HTR-8/SVneo (cell line): ENCODE measurements around the gene GNPNAT1.
"Not testable (repeated sequence)": the region's sequence is repeated elsewhere in the genome, so short reads cannot be mapped to it uniquely, and the experiment has no call there.

Experiments used
- DNase-seq: peaks from one replicate; pipeline ENCODE4 v3.0.0; 2011; ENCODE audit warnings: low spot score, mixed read lengths; ENCODE audit not compliant: insufficient read length
- FAIRE-seq: peaks from 2 replicates; lab custom pipeline; 2011; peaks lifted over from hg19 to GRCh38; lab: Jason Lieb, UNC

The GNPNAT1 gene

GRCh38 chr14:52730709-52731111 is 60.7 kb downstream of the GNPNAT1 start:
- FAIRE-seq (no peak), DNase-seq (no peak)

DNA sequence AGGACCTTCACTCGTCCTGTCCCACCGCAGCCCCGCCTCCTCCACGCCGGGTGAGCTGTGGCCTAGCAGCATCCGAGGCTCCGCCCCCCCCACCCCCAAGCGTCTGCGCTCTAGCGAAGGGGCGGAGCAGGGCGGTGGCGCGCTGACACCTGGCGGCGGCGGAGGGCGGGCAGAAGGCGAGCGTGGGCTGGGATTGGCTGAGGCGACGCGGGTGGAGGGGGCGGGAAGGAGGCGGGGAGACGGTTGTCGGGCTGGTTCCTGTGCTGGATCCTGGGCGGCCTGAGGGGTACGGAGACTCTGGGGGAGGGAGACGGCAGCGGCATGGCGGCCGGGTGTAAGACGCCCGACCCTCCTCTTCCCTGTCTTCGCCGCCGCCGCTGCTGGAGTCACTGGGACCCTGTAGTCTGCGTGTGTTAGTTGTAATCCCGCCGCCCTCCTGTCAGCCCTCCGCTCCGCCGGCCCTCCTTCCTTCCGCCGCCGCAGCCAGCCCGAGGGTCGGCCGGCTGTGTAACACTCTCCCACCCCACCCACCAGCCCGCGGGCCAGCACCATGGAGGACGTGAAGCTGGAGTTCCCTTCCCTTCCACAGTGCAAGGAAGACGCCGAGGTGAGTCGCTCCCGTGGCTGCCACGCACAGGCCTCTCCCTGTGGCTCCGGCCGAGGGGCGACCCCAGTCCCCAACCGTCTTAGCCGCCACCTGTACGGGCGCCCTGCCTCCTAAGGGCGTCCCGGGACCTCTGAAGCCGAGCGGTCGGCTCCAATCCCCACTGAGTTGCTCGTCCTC is 61.3 kb downstream of the GNPNAT1 start, which contains the start of gene STYX:
Gene STYX (plus strand): TSS at position 242 of the 784 bp plus-strand sequence. CDS start 309 bp downstream, at position 551.
- peak; percentile 97 for DNase-seq
- FAIRE-seq = peak; percentile 100

- no peak for FAIRE-seq
Observed at GRCh38 chr14:52729585-52729924, 61.9 kb downstream of the GNPNAT1 start.

DNA sequence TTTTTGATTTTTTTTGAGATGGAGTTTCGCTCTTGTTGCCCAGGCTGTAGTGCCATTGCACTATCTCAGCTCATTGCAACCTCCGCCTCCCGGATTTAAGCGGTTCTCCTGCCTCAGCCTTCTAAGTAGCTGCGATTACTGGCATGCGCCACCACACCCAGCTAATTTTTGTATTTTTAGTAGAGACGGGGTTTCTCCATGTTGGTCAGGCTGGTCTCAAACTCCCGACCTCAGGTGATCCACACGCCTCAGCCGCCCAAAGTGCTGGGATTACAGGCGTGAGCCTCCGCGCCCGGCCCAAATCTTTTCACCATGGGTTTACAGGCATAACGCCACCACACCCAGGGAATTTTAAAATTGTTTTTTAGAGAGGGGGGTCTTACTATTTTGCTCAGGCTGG is 62.4 kb downstream of the GNPNAT1 start:
- not testable (repeated sequence) for DNase-seq, FAIRE-seq

More at GRCh38 chr14:52729585-52729924, 61.9 kb downstream of the GNPNAT1 start:
- DNase-seq = no peak

GRCh38 chr14:52727509-52727908 is 63.9 kb downstream of the GNPNAT1 start:
- DNase-seq, FAIRE-seq: not testable (repeated sequence)
